22Rv1 (cell line): ENCODE data around the gene MIPEP.

Source experiments
- H3K27ac ChIP-seq: fragments of 450-650 bp; 2 replicates; pipeline ENCODE4 v1.5.1; 2017
- CTCF ChIP-seq: fragments of 450-650 bp; IDR thresholded peaks from 2 replicates; pipeline ENCODE4 v1.5.1; 2017; ENCODE audit warnings: mild to moderate bottlenecking
- ZFX ChIP-seq: fragments of 450-650 bp; IDR thresholded peaks from 2 replicates; pipeline ENCODE4 v1.6.1; 2017; ENCODE audit warnings: antibody characterized with exemption, borderline replicate concordance

The MIPEP gene

GRCh38 chr13:23743278-23744076 lies 145.7 kb downstream of the MIPEP start:
- peak overlapping the region; percentile 31; the same call in 1 of the 2 replicates for H3K27ac ChIP-seq
- TF ChIP-seq ZFX (no peak), CTCF (no peak)

GRCh38 chr13:23741879-23742510 lies 147.2 kb downstream of the MIPEP start:
- no peak for TF ChIP-seq ZFX
- peak; percentile 48 for TF ChIP-seq CTCF
- H3K27ac ChIP-seq, result no peak overlapping the region

- no peak overlapping the region for H3K27ac ChIP-seq
- TF ChIP-seq ZFX, result no peak
- TF ChIP-seq CTCF, result no peak
Measured at GRCh38 chr13:23740002-23740401, 149.2 kb downstream of the MIPEP start.

GRCh38 chr13:23739596-23739995 lies 149.6 kb downstream of the MIPEP start:
- TF ChIP-seq CTCF (no peak), ZFX (no peak)
- H3K27ac ChIP-seq, result no peak overlapping the region

- TF ChIP-seq CTCF (no peak), ZFX (no peak)
- H3K27ac ChIP-seq, result no peak overlapping the region
Measured at GRCh38 chr13:23736541-23736940, 152.7 kb downstream of the MIPEP start.

GRCh38 chr13:23735329-23735728 lies 153.9 kb downstream of the MIPEP start:
- no peak overlapping the region for H3K27ac ChIP-seq
- TF ChIP-seq ZFX (no peak), CTCF (no peak)

- no peak overlapping the region for H3K27ac ChIP-seq
- TF ChIP-seq ZFX (no peak), CTCF (no peak)
Measured at GRCh38 chr13:23731709-23732108, 157.5 kb downstream of the MIPEP start.
